Subcutaneous adipose tissue (tissue), 4 donors: ENCODE measurements around the gene ABCA12. TPM values are rescaled to one million over a fixed set of nuclear protein-coding genes. Genes with fewer than 3 reads are reported as not detected.

Experiments used
- total RNA-seq, 4 donors: library from RNA; depleted of rRNA; stranded (reverse); fragments of >200 nt; gene quantifications; one replicate each; pipeline ENCODE4 v1.1.0, GENCODE V29; 2016
- TF ChIP-seq, protein P1 (sequence below): fragments of 450-650 bp; IDR thresholded peaks from one replicate; pipeline ENCODE4 v1.5.1; 2016; ENCODE audit warnings: low read depth, mild to moderate bottlenecking, control low read depth, antibody characterized with exemption, moderate library complexity

ABCA12 gene
- total RNA-seq, 4 donors from 2014 or later: not detected

DNA sequence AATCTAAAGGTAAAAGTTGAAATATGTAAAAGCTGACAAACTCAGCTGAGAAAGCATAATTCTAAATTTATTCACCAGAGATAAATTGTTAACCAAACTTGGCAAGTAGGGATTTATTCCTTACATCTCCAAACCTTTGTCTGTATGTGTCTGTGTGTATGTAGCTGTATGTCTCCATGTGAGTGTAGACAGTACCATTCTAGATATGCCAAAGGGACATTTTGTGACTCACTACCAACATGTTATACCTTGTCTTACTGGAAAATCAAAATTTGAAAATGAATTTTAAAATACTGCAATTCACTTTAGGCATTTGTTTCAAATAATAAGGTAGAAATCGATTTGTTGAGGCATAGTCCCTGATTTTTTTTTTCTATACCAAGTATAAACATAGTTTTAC is 102.1 kb downstream of the ABCA12 start:
- TF ChIP-seq, protein P1, sequence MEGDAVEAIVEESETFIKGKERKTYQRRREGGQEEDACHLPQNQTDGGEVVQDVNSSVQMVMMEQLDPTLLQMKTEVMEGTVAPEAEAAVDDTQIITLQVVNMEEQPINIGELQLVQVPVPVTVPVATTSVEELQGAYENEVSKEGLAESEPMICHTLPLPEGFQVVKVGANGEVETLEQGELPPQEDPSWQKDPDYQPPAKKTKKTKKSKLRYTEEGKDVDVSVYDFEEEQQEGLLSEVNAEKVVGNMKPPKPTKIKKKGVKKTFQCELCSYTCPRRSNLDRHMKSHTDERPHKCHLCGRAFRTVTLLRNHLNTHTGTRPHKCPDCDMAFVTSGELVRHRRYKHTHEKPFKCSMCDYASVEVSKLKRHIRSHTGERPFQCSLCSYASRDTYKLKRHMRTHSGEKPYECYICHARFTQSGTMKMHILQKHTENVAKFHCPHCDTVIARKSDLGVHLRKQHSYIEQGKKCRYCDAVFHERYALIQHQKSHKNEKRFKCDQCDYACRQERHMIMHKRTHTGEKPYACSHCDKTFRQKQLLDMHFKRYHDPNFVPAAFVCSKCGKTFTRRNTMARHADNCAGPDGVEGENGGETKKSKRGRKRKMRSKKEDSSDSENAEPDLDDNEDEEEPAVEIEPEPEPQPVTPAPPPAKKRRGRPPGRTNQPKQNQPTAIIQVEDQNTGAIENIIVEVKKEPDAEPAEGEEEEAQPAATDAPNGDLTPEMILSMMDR: no peak

DNA sequence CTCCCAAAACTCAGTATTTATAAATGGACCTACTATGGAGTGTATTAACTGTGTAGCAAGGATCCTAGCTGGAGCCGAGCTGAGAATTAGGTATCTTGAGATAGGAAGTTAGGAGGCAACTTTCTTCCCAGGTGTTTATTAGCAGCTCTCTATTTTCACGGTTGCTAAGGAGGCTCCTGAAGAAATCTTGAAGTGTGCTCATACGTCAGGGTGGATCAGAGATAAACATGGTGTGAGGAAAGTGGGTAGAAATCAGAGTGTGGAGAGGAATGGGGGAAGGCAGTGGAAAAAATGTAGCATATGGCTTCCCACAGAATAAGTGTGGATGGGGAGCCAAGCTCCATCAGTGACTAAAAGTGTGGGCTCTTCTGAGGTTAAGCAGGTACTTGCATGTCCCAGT is 104.3 kb downstream of the ABCA12 start:
- TF ChIP-seq, protein P1: no peak

DNA sequence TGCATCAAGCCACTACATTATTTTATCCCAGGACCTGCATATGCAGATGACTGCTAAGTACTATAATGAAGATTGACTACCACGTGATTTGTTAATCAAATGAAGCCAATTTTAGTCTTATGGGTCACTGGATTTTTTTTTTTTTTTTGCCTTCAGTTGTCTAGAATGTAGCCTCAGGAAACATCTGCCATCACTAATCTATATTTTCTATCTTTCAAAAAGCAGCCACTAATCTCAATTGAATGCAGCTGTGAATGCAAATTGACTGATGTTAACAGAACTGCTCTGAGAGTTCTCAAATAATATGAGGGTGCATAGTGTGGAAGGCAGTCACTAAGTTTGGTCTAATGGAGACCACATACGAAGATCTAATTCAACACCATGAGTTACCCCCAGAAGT is 106.3 kb downstream of the ABCA12 start:
- TF ChIP-seq, protein P1: no peak

DNA sequence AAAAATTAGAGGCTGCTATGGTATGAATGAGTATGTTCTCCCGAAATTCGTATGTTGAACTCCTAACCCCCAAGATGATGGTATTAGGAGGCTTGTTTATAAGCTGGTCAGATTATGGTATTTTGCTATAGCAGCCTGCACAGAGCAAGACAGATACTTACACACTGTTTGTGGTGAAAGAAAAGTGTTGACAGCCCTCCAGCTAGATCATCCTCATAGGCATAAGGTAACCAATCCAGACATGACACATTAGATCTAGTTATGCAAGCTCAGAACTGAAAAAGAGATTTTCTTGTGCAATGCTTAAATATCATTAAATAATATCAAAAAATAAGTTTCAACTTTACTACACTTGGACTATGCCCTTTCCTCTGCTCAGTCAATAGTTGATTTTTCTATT is 107.1 kb downstream of the ABCA12 start:
- TF ChIP-seq, protein P1: no peak

DNA sequence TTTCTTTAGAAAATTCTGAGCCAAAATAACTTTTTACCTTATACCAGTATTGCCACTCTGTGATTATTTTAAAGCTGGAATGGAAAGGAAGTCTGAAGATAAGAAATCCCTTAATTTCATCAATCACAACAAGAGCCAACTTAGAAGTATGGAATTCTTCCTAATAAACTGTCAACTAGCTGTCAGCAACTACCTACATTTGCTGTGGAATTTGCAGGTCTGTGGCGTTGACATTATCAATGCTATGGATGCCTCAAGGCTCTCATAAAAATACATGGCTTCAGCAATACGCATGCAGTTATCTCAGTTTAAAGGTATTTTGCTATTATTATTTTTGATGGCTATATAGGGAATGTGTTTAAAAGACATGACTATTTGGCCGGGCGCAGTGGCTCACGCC is 108.5 kb downstream of the ABCA12 start:
- TF ChIP-seq, protein P1: no peak

DNA sequence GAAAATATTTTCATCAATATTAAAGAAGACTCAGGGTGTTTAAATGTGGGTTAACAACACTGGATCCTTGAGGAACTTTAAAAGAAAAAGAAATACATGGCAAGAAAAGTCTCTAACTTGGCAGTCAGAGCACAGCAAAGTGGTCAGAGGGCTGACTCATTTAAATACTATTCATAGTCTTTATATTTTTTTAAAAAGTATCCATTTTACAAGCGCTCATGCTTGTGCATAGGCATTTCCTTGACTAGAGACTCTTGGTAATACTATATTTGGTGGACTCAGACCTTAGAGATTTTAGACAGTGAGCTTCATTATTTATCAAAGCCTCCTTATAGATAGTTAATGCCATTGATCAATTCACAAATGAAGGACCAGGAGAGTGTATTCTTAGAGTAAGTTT is 110.2 kb downstream of the ABCA12 start:
- TF ChIP-seq, protein P1: no peak

DNA sequence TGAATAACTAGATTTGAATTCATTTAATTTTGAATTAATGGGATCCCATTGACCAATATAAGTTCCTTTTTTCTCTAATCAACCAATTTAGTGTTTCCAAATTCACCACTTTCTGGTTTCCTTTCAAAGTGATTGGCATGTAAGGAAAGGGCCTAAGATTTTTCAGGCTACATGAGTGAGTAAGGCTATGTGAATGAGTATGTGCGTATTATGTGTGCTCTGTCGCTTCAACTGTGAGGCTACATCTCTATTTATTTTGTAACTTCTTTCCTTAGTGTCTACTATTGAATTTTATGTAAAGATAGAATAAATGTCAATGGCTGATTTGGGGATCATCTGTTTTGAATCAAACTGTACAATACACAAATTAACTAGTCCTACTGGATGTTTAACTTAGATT is 110.6 kb downstream of the ABCA12 start:
- TF ChIP-seq, protein P1: no peak
